DOHH2 (cell line): ENCODE measurements around the gene LIMK1.

ENCODE experiments used
- CTCF ChIP-seq: fragments of 200-600 bp; sonication (generic); IDR thresholded peaks from one replicate; pipeline ENCODE4 v1.5.1; 2014; ENCODE audit warnings: antibody characterized with exemption, mild to moderate bottlenecking, low read depth, low read length; ENCODE audit not compliant: poor library complexity, severe bottlenecking
- EZH2phosphoT487 ChIP-seq: fragments of 200-600 bp; sonication (generic); IDR thresholded peaks from 2 replicates; pipeline ENCODE4 v1.6.1; 2017; ENCODE audit warnings: borderline replicate concordance, mild to moderate bottlenecking, antibody characterized with exemption, low read length, moderate library complexity, mixed read lengths

GRCh38 chr7:74105992-74106391, 22.4 kb downstream of the LIMK1 start:
- TF ChIP-seq CTCF (no peak), EZH2phosphoT487 (no peak)
